ENCODE data around the gene MAP6D1.

MAP6D1 gene

GRCh38 chr3:183822631-183823030 is 2.7 kb downstream of the MAP6D1 start:
- no peak for DNase-seq

GRCh38 chr3:183819831-183820230 is 5.5 kb downstream of the MAP6D1 start:
- DNase-seq, result no peak

DNA sequence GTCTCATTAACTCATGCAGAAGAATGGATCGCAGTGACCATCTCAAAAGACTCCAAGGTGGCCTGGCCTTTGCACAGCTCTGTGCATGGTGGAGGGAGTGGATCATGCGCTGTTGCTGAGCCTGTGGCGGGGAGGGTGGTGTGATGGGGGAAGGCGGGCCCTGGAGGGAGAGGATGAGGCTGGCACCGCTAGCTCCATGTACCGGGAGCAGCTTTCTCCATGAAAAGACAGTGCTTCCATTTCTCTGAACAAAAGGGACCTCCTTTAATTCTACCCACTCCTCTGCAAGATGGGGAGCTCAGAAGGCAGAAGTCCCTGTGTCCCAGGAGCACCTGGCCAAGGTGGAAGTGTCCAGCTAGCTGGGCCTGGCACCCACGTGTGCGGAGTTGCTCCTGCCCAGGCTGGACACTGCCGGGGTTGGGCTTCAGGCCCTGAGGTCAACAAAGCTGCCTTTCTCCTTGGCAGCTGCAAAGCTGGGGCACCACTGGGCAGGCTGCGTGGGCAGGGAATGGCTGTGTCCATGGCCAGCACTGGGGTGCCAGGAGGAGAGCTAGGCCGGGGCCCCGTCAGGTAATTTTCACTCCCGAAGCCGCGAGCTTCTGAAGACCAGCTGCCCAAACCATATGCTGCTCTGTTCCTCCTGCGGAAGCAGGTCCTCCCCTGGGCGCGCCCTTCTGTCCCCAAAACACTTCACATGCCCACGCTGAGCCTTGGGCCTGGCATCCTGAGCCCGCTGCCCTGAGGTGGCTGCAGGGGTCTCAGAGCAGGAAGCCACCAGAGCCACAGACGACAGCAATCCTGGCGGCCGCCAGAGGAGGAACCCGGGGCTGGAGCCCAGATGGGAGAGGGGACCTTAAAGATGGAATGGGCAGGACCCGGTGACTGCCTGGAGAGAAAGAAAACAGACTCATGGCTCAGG is 6.4 kb downstream of the MAP6D1 start:
- no peak for DNase-seq

DNA sequence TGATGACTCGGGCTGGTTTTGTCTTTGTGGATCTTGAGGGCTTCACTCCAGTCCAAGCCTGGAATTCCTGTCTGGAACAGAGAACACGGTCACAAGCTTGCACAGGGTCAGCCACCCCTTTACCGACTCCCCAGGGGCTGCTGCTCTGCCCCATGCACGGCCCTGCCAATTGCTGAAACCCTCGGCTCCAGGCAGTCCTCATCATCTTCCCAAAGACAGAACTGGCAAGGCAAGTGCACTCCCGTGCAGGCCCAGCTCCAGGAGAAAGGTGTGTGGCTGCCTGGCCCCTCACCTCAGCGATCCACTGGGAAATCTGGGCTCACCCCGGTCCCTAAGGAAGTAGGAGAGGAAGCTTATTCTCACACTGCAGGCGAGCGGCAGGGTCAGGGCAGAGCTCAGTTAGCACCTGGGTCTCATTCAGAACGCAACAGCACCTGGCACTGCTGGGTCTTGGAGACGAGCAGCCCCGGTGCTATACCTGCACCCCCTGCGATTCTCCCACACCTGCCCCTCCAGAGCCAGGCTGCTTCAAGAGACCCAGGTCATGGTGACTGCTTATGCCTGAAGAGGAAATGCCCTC is 7.2 kb downstream of the MAP6D1 start:
- DNase-seq, result no peak

DNA sequence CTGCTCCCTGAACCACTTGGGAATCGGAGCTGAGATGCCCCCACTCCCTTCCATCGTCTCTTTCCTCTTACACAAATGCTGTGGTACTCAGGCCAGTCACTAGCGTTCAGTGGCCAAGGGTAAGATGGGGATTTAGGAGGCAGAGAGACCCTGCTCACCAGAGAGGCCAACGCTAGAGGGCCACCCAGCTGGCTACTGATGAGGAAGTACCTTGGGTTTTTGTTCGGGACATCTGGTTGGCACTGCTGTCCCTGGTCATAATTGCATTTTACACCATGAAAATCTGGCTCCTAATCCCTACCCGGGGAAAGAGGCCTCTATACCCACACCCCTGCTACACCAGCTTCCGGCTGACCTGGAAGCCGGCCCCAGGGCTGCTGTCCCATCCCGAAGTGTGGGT is 7.7 kb downstream of the MAP6D1 start:
- no peak for DNase-seq

DNA sequence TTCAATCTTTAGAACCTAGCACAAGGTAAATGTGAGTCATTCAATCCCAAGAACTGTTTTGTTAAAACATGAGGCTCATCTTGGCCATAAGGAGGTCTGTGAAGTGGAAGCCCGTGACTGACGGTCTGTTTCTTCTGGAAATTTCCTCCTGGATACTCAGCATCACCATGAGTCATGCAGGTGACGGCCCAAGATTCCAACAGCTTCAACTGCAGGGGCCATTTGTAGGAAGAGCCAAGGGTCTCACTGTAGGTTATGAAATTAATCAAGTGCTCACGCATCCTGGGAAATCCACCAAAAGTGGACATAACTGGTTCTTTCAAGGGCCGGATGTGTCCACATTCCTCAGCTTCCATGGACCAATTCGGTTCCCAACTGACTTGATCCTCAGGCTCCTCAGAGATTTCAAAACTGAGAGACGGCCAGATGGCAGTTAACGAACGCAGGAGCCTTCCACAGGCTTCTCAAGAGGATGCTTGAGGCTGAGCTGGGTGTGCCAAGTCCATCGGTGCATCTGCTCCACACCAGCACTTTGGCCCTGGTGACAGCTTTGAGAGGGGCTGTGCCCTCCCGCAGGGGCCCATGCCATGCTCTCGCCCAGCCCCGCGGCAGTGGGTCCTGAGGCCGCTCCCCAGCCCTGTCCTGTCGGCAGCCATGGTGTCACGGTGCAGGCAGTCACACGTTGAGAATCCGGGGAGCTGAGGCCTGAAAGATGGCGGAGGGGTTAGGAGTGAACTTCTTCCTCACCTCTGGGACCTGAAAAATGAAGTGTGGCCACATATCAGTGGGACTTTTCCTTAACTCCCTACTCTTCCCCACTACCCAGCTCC is 8.5 kb downstream of the MAP6D1 start:
- DNase-seq, result no peak

GRCh38 chr3:183815951-183816475 is 9.4 kb downstream of the MAP6D1 start:
- no peak for DNase-seq

GRCh38 chr3:183815563-183815940 is 9.8 kb downstream of the MAP6D1 start:
- no peak for DNase-seq

DNA sequence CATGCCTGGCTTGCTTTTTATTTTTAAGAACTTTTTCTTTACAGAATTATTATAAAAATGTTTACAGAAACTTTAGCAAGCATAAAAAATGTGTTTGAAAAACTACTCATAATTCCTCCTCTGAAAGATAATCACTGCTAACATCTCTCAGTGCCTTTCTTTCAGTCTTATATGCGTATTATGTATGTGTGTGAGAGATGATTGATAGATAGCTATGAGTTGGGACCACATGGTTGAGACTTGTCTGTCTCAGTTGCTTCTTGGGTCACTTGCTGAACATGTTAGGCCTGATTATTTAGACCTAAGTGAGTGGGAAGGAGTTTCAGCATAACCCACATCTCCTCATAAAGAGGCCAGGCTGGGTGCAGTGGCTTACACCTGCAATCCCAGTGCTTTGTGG is 11.1 kb downstream of the MAP6D1 start:
- DNase-seq, result no peak

DNA sequence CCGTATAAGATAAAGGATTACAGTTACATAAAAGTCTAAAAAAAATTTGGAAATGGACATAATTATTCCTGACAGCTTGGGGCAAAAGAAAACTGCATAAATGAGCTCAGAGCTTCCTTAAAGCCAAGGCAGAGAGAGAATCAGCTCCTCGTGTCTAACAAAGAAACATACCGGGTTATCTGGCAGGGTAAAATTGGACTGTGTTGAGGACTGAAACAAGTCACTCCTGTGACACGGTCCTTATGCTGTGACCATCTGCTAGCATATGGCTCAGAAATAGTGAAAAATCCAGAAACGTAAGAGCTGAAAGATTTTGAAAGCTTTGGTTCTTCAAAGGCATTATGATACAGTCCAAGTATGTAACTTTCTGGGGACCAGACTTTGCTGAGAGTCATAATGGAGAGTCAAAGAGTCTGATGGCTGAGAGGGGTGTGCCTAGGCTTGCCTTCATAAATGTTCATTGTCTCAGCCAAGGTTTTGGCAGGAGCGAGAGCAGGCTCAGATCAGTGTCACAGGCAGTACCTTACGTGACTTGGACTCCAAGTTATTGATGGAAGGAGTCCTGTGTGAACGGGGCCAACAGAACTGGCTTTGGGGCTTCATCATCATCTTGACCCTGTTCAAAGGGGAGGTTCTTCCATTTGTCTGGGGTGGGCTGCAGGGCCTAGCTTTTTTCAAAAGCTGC is 12.5 kb downstream of the MAP6D1 start:
- no peak for DNase-seq

- no peak for DNase-seq
These were observed 13.7 kb downstream of the MAP6D1 start for GRCh38 chr3:183811638-183812037.

DNA sequence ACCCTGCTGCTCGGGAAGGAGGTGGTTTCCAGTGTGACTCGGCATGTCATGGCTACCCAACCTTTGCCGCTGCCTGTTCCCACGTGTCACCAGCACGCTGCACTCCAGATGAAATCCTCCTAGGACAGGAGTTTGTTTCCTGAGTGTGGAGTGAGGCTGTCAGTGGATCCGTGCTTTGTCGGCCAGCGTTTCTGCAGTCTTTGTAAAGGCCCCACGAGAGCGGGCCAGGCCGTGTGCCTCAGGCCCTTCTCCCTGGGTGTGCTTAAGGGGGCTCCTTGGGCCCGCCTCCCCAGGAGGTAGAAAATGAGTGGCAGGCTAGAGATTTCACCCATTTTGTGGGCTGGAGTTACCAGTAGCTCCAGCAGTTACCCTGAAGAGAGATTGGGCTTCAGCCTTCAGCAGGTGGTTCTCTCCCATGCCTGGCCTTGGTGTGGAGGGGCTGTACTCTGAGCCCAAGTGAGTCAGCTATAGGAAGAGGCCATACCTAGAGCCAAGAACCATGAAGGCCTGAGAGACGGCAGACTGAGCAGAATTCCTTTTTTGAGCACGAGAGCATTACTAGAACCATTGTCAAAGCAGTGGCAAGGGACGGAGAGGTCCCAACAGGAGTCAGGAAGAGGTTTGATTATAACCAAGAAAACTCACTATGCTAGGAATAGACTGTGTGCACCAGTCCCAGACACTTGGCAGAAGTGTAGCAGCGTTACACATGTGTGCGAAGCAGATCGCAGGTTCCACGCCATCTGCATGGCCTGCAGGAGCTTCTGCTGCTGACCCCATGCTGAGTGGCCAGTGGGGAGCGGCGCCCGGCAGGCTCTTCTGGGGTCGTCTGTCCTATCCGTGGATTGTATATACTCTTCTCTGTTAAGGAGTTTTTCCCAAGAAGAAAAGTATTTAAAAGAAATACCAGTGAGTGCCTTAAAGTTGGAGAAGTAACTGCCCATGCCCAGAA is 14.5 kb downstream of the MAP6D1 start:
- DNase-seq, result no peak

DNA sequence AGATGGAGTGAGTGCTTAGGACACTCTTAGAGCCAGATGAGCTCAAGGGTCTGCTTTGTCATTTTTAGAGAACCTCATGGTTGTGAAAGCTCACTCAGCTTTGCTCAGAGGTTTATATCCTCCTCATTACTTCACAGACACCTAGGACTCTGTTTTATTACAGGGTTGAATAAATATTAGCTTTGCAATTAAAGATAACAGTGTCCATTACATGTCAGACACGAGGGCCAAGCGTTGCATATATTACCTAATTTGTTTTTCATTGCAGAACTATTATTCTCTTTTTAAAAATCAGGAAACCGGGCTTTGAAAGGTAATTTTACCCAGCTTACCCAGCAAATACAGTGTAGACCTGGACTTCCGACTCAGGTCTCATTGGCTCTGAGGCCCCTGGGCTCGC is 16.1 kb downstream of the MAP6D1 start:
- no peak for DNase-seq

GRCh38 chr3:183808355-183808754 is 17.0 kb downstream of the MAP6D1 start:
- no peak for DNase-seq

GRCh38 chr3:183807881-183808280 is 17.5 kb downstream of the MAP6D1 start:
- no peak for DNase-seq

DNA sequence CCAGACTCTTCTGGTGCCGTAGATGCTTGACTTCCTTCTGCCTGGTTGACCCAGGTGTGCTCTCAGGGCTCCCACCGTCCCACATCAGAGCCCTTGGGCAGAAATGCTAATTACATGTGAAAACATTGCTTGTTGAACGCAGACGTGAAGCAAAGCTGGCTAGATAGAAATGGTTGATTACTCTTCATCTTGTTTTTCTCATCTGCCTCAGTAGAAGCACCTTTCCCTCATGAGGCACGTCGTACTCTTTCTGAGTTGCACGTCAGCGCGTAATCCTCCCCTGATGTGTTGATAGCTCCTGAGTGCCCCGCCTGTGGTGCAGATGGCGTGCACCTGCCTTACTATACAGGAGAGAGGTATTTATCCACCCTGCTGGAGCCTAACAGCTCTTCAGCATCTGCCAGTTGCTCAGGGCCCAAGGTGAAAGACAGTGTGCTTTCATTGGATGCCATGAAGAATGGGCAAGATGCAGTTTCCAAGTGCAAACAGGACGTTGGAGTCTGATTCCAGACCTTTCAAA is 18.1 kb downstream of the MAP6D1 start:
- no peak for DNase-seq

DNA sequence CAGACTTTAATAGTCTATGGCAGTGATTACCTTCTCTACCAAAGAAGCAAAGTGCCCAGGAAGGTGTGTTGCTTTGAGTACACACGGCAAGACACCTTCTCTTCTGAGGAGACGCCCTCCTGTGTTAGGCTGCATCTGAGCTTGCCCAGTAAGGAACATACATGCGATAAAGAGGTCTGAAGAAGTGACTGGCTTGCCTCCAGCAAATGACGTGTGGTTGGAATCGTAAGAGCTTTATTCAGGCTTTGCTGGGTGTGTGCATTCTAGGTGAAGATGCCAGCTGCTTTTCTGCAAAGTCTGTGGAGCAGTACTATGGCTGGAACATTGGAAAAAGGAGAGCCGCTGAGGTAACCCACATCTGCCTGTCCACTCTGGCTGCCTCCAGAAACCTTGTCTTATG is 22.4 kb downstream of the MAP6D1 start:
- no peak for DNase-seq

DNA sequence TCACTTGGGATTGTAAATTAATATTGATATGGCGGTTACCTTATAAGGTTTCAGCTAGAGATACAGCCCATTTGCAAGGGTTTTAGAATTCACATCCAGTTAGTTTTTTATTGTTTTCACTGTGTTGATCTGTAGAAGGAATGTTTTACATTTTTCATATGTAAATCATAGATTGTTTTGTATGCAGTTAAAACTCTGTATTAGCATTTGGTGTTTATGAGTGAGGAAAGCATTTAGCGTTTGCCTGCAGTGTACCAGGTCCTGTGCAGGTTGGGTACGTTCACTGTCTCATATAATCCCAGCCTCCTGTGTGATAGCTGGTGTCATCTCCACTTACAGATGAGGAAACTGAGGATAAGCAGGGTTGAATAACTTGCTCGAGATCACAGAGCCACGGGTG is 23.8 kb downstream of the MAP6D1 start:
- DNase-seq, result no peak

DNA sequence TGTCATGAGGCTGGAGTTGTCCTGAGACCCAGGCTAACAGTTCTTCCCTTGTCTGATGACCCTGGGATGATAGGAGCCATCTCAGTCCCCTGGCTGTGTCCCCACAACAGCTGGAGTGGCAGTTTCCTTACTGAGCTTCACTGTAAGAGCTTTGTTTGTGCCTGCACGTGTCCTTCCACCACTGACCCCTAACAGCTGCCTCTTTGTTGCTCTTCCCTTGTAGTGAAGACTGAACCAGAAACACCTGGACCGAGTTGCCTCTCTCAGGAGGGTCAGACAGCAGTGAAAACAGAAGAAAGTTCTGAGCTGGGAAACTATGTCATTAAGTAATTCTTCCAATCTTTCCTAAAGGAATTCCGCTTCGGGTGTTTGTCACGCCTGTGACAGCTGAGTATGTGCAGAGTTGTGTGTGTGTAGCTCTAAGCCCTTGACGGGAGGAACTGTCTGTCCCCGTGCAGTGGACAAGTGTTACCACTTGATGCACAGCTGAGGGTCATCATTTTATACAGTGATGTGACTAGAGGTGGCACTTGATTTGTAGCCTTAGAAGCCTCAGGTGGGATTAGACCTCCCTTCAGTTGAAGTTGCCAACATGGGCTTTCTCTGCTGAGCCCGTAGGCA is 25.0 kb downstream of the MAP6D1 start:
- DNase-seq, result no peak

DNA sequence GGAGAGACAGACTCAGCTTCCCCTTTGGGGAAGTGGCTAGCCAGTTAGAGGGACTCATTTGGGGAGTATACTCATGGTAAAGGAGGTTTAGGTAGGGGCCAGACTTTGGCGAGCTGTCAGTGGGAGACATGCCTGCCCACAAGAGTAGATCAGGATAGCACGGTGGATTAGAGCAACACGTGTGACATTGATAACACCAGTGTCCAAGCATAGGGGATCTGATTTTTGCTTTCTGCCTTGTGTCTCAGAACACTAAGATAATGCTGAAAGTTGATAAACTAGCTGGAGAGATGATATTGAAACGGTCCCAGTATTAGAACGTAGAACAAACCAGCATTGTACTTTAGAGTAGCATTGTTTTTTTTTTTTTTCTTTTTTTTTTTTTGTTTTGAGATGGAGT is 25.9 kb downstream of the MAP6D1 start:
- no peak for DNase-seq

DNA sequence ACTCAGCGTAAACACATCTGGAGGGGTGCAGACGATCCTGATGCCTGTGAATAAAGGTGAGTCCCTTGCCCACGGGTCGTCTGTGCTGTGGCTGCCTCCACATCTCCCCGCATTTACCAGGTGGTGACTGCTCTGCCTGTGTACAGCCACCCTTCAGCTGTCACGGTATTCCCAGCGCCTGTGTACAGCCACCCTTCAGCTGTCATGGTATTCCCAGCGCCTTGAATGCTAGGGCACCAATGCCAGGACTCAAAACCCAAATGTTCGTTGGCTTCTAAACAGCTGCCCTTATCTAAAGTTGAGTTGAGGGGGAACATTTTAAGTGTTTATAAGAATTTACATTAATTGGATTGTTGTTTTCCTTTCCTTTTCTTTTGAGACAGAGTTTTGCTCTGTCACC is 27.4 kb downstream of the MAP6D1 start:
- no peak for DNase-seq

All from fibroblast of skin of right quadriceps (primary cell).